ENCODE data around the gene GRIFIN.

Gene GRIFIN

GRCh38 chr7:2476298-2476697, at the start of gene GRIFIN:
Gene GRIFIN, minus strand, starts transcription at chr7:2476398. Its CDS starts 15 bp downstream, at chr7:2476383.
- DNase-seq (ENCODE audit: low spot score): no peak

- DNase-seq (ENCODE audit: low spot score): no peak
Observed at GRCh38 chr7:2524808-2525657, 48.8 kb upstream of the GRIFIN start.

- DNase-seq (ENCODE audit: low spot score): peak; percentile 95
Observed at GRCh38 chr7:2523941-2524807, 48.0 kb upstream of the GRIFIN start.

GRCh38 chr7:2523461-2523936, 47.3 kb upstream of the GRIFIN start:
- DNase-seq (ENCODE audit: low spot score): no peak

GRCh38 chr7:2522780-2523433, 46.7 kb upstream of the GRIFIN start:
- no peak for DNase-seq (ENCODE audit: low spot score)

- DNase-seq (ENCODE audit: low spot score): no peak
Observed at GRCh38 chr7:2521952-2522591, 45.9 kb upstream of the GRIFIN start.

GRCh38 chr7:2521341-2521745, 45.1 kb upstream of the GRIFIN start:
- DNase-seq (ENCODE audit: low spot score): no peak

GRCh38 chr7:2520761-2521290, 44.6 kb upstream of the GRIFIN start:
- DNase-seq (ENCODE audit: low spot score): no peak

- DNase-seq (ENCODE audit: low spot score): no peak
Observed at GRCh38 chr7:2520131-2520760, 44.0 kb upstream of the GRIFIN start.

- peak; percentile 90 for DNase-seq (ENCODE audit: low spot score)
Observed at GRCh38 chr7:2519119-2519930, 43.1 kb upstream of the GRIFIN start, which contains the start of gene LFNG. Gene LFNG, plus strand, starts transcription at chr7:2519774. Its CDS starts 88 bp downstream, at chr7:2519862.

GRCh38 chr7:2518737-2519118, 42.5 kb upstream of the GRIFIN start:
- no peak for DNase-seq (ENCODE audit: low spot score)

- no peak for DNase-seq (ENCODE audit: low spot score)
Observed at GRCh38 chr7:2517678-2518507, 41.7 kb upstream of the GRIFIN start.

- no peak for DNase-seq (ENCODE audit: low spot score)
Observed at GRCh38 chr7:2517026-2517425, 40.8 kb upstream of the GRIFIN start.

- no peak for DNase-seq (ENCODE audit: low spot score)
Observed at GRCh38 chr7:2516194-2516555, 40.0 kb upstream of the GRIFIN start.

GRCh38 chr7:2515424-2516193, 39.4 kb upstream of the GRIFIN start:
- no peak for DNase-seq (ENCODE audit: low spot score)

- no peak for DNase-seq (ENCODE audit: low spot score)
Observed at GRCh38 chr7:2514473-2515423, 38.5 kb upstream of the GRIFIN start.

GRCh38 chr7:2513702-2514101, 37.5 kb upstream of the GRIFIN start:
- DNase-seq (ENCODE audit: low spot score): no peak

Measured in pons (tissue), 1 donor.